Cardiac muscle cell (in vitro differentiated cells and primary cell): Measurements from ENCODE around the gene EARS2. TPM values are rescaled to one million over a fixed set of nuclear protein-coding genes. Genes with fewer than 3 reads are reported as not detected.

ENCODE experiments used
- DNase-seq, 2 donors: peaks; one replicate each; pipeline versions ENCODE4 v3.0.0 to v3.0.0-alpha.2; 2010 to 2017; ENCODE audit warnings: low read depth in 1 of 2, low spot score in 1 of 2
- H3K27ac ChIP-seq: fragments of 200-600 bp; sonication (generic); 2 replicates; pipeline ENCODE4 v1.5.1; 2016
- H3K27me3 ChIP-seq: fragments of 200-600 bp; sonication (generic); 2 replicates; pipeline ENCODE4 v1.6.0; 2016; ENCODE audit warnings: control low read depth
- H3K36me3 ChIP-seq: fragments of 200-600 bp; sonication (generic); 2 replicates; pipeline ENCODE4 v1.5.1; 2016; ENCODE audit warnings: control low read depth
- H3K4me1 ChIP-seq: fragments of 200-600 bp; sonication (generic); 2 replicates; pipeline ENCODE4 v1.8.1; 2017; ENCODE audit warnings: low read depth, mild to moderate bottlenecking, mixed run types
- H3K4me3 ChIP-seq: fragments of 200-600 bp; sonication (generic); 2 replicates; pipeline ENCODE4 v1.5.1; 2016; ENCODE audit warnings: mild to moderate bottlenecking
- H3K9me3 ChIP-seq: fragments of 200-600 bp; sonication (generic); 2 replicates; pipeline ENCODE4 v1.5.1; 2017; ENCODE audit warnings: low read depth, mild to moderate bottlenecking, control low read depth
- polyA plus RNA-seq: library from polyadenylated mRNA; unstranded; fragments of >200 nt; fragmentation: Nextera tagmentation; extraction: Ambion mirVana; gene quantifications from 2 replicates; pipeline ENCODE4 v1.2.1, GENCODE V29; 2016
- total RNA-seq: library from RNA; depleted of rRNA; stranded (reverse); fragments of >200 nt; gene quantifications from 2 replicates; pipeline ENCODE4 v1.2.3, GENCODE V29; 2016
- TF ChIP-seq, protein P1 (sequence below): IDR thresholded peaks from 2 replicates; pipeline ENCODE4 v1.5.1; 2012; ENCODE audit warnings: low read depth, mild to moderate bottlenecking, low read length

EARS2 gene
- total and polyA plus RNA-seq, 2 experiments from 2014 or later = 23.3 to 57.2 TPM

DNA sequence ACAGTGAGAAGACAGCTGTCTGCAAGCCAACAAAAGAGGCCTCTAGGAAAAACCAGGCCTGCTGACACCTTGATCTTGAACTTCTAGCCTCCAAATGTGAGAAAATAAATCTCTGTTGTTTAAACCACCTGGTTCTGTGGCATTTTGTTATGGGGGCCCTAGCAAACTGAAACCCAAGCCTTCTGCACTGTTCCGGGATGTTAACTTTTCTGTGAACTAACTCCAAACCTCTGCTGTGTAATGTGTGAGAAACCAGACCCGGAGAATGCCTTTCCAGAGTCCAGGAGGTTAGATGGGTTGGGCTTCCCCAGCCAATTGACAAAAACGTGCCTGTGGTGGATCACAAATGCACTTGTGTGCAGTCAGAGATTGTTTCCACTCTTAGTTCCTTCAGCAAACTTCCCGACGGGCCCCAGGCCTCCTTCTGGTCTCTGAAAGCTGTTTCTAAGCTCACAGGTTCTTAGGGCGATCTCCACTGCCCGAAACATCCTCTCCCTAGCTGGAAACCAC lies 33.2 kb downstream of the EARS2 start:
- H3K4me3 ChIP-seq = no peak overlapping the region
- TF ChIP-seq, protein P1, sequence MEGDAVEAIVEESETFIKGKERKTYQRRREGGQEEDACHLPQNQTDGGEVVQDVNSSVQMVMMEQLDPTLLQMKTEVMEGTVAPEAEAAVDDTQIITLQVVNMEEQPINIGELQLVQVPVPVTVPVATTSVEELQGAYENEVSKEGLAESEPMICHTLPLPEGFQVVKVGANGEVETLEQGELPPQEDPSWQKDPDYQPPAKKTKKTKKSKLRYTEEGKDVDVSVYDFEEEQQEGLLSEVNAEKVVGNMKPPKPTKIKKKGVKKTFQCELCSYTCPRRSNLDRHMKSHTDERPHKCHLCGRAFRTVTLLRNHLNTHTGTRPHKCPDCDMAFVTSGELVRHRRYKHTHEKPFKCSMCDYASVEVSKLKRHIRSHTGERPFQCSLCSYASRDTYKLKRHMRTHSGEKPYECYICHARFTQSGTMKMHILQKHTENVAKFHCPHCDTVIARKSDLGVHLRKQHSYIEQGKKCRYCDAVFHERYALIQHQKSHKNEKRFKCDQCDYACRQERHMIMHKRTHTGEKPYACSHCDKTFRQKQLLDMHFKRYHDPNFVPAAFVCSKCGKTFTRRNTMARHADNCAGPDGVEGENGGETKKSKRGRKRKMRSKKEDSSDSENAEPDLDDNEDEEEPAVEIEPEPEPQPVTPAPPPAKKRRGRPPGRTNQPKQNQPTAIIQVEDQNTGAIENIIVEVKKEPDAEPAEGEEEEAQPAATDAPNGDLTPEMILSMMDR = no peak
- peaks cover 21% of the 10 kb centered on the region for H3K36me3 ChIP-seq
- no peaks in the 10 kb centered on the region for H3K27me3 ChIP-seq
- H3K9me3 ChIP-seq = no peaks in the 10 kb centered on the region
- H3K27ac ChIP-seq = no peak overlapping the region
- no peak for DNase-seq
- H3K4me1 ChIP-seq = no peaks in the 10 kb centered on the region

DNA sequence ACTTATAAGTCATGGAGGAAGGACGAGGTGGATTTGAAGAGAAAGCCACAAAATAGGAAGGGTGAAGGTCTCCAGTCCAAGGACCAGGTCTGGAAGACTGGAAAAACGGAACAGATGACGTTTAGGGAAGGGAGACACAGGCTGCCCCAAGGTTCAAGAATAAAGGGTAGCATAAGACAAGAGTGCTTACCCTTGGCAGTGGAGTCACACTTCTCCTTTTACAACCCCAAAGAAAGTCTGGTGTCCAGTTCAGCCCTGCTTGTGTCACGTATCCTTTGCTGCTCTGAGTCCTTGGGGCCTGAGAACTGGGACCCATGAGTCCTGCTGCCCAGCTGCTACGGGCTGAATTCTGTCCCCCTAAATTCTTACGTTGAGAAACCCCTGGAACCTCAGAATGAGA lies 33.8 kb downstream of the EARS2 start:
- Histone ChIP-seq H3K27ac (no peak overlapping the region), H3K36me3 (peaks cover 21% of the 10 kb centered on the region), H3K27me3 (no peaks in the 10 kb centered on the region)

DNA sequence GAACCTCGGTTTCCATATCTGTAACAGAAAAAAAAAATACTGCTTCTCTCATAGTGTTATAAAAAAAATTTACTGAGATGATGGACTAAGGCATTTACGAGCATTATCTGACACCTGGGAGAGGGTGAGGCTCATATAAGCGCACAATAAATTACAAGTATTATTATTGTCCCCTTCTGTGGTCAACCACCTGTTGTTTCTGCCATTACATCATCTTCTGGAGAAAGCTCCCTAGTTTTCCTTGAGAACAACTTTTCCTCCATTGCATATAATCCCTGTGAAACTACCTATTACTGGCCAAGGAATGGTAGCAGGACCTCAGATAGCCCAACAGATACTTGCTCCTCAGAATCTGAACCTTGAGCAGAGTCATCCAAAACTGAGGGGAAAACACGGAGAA lies 35.2 kb downstream of the EARS2 start:
- Histone ChIP-seq H3K27ac (no peak overlapping the region), H3K4me3 (no peak overlapping the region), H3K27me3 (no peaks in the 10 kb centered on the region), H3K9me3 (no peaks in the 10 kb centered on the region), H3K4me1 (no peaks in the 10 kb centered on the region), H3K36me3 (peaks cover 21% of the 10 kb centered on the region)
- TF ChIP-seq, protein P1 = no peak
- DNase-seq = no peak

More for the DNA sequence above, 33.8 kb downstream of the EARS2 start:
- DNase-seq = no peak
- TF ChIP-seq, protein P1 = no peak
- H3K4me1 ChIP-seq = no peaks in the 10 kb centered on the region
- H3K9me3 ChIP-seq = no peaks in the 10 kb centered on the region
- H3K4me3 ChIP-seq = no peak overlapping the region

DNA sequence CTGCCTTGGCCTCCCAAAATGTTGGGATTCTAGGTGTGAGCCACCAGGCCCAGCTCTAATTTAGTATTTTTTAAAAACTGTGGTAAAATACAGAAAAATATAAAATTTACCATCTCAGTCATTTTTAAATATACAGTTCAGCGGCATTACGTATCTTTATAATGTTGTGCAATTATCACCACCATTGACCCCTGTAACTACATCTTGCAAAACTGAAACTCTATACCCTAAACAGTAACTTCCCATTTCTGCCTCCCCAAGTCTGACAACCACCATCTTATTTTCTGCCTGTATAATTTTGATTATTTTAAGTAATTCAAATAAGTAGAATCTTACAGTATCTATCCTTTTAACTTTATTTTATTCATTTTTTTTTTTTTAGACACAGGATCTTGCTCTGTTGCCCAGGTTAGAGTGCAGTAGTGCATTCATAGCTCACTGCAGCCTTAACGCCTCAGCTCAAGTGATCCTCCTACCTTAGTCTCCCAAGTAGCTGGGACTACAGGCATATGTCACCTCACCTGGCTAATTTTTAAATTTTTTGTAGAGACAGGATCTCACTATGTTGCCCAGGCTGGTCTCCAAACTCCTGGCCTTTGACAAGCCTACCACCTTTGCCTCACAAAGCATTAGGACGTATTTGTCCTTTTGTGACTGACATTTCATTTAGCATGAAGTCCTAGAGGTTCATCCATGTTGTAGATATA lies 36.0 kb downstream of the EARS2 start:
- no peaks in the 10 kb centered on the region for H3K27me3 ChIP-seq
- no peak for DNase-seq
- H3K4me3 ChIP-seq = no peak overlapping the region
- peaks cover 21% of the 10 kb centered on the region for H3K36me3 ChIP-seq
- H3K27ac ChIP-seq = no peak overlapping the region
- no peaks in the 10 kb centered on the region for H3K9me3 ChIP-seq
- H3K4me1 ChIP-seq = no peaks in the 10 kb centered on the region
- TF ChIP-seq, protein P1 = no peak

DNA sequence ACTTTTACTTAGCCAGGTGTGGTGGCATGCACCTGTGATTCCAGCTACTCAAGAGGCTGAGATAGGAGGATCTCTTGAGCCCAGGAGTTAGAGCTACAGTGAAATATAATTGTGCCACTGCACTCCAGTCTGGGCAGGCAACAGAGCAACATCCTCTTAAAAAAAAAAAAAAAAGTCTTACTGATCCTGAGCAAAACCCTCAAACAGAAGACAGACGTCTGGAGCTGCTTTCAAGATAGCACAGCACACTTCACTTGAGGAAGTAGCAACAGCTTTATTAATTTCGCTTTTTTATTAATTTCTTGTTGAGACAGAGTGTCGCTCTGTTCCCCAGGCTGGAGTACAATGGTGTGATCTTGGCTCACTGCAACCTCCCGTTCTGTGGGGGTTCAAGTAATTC lies 36.6 kb downstream of the EARS2 start:
- no peaks in the 10 kb centered on the region for H3K9me3 ChIP-seq
- TF ChIP-seq, protein P1 = no peak
- no peaks in the 10 kb centered on the region for H3K27me3 ChIP-seq
- peaks cover 21% of the 10 kb centered on the region for H3K36me3 ChIP-seq
- H3K4me3 ChIP-seq = no peak overlapping the region
- no peaks in the 10 kb centered on the region for H3K4me1 ChIP-seq
- H3K27ac ChIP-seq = no peak overlapping the region
- DNase-seq = no peak
